ENCODE data around the gene SLC30A10. TPM values are rescaled to one million over a fixed set of nuclear protein-coding genes. Genes with fewer than 3 reads are reported as not detected.
"Not testable (repeated sequence)": the region's sequence is repeated elsewhere in the genome, so short reads cannot be mapped to it uniquely, and the experiment has no call there.

The SLC30A10 gene
- total RNA-seq, 4 donors from 2014 or later = not detected

DNA sequence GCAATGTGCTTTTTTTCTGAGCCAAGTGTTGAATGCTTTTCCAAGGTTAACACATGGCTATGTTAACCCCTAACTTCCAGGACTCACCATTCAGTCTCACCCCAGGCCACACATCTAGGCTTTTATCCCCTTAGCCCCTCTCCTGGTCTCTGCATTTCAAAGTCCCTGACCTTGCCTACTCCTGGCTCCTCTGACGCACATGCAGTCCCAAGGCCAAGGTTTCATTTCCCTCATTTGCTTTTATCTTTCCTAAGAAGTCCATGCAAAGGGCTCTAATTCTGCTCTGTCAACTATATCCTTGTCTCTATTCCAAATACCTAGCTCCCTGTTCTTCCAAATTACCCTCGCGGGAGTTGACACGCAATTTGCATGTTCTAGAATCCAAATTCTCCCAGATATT, 25.4 kb downstream of the SLC30A10 start:
- no peaks in the 10 kb centered on the region for H3K36me3 ChIP-seq
- H3K4me1 ChIP-seq = no peaks in the 10 kb centered on the region
- H3K4me3 ChIP-seq = no peak overlapping the region
- H3K27me3 ChIP-seq = no peaks in the 10 kb centered on the region
- 93% methylated on average over 4 of the region's 4 CpGs; no CpG with 5 or more reads in 1 of the 2 donors for WGBS, 2 donors (ENCODE audit: low coverage in 1 of 2)
- no peak overlapping the region for H3K27ac ChIP-seq
- ATAC-seq = no peak
- TF ChIP-seq POLR2AphosphoS5 (IDR thresholded peaks at IDR 0.05) = no peak
- TF ChIP-seq, protein P1, sequence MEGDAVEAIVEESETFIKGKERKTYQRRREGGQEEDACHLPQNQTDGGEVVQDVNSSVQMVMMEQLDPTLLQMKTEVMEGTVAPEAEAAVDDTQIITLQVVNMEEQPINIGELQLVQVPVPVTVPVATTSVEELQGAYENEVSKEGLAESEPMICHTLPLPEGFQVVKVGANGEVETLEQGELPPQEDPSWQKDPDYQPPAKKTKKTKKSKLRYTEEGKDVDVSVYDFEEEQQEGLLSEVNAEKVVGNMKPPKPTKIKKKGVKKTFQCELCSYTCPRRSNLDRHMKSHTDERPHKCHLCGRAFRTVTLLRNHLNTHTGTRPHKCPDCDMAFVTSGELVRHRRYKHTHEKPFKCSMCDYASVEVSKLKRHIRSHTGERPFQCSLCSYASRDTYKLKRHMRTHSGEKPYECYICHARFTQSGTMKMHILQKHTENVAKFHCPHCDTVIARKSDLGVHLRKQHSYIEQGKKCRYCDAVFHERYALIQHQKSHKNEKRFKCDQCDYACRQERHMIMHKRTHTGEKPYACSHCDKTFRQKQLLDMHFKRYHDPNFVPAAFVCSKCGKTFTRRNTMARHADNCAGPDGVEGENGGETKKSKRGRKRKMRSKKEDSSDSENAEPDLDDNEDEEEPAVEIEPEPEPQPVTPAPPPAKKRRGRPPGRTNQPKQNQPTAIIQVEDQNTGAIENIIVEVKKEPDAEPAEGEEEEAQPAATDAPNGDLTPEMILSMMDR (IDR thresholded peaks at IDR 0.05) = no peak
- no peak for TF ChIP-seq EP300 (IDR thresholded peaks at IDR 0.05)
- TF ChIP-seq POLR2A (IDR thresholded peaks at IDR 0.05) = no peak
- H3K9me3 ChIP-seq = no peaks in the 10 kb centered on the region

DNA sequence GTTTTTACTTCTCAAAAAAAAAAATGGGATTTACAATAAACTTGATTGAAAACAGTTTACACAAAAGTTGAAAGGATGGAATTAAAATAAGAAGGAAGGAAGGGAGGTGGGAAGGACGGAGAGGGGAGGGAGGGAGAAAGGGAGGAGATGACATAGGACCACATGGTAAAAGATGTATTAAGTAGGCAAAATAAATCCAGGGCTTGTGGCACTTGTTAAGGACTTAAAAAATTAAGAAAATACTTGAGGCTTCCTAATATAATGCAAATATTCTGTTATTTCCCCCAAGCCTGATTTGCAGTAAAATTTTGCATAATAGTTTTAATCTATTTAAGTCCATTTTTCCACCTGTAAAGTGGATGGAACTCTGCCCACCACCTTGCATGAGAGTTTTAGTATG, 27.5 kb downstream of the SLC30A10 start:
- TF ChIP-seq POLR2A (IDR thresholded peaks at IDR 0.05) = no peak
- TF ChIP-seq, protein P1 (IDR thresholded peaks at IDR 0.05) = no peak
- no peak for TF ChIP-seq EP300 (IDR thresholded peaks at IDR 0.05)
- TF ChIP-seq POLR2AphosphoS5 (IDR thresholded peaks at IDR 0.05) = no peak
- Histone ChIP-seq H3K9me3 (no peaks in the 10 kb centered on the region), H3K4me1 (no peaks in the 10 kb centered on the region), H3K27me3 (no peaks in the 10 kb centered on the region), H3K4me3 (no peak overlapping the region), H3K36me3 (no peaks in the 10 kb centered on the region), H3K27ac (no peak overlapping the region)
- WGBS, 2 donors (ENCODE audit: low coverage in 1 of 2) = no CpG with 5 or more reads among the region's 1 CpG
- no peak for ATAC-seq

DNA sequence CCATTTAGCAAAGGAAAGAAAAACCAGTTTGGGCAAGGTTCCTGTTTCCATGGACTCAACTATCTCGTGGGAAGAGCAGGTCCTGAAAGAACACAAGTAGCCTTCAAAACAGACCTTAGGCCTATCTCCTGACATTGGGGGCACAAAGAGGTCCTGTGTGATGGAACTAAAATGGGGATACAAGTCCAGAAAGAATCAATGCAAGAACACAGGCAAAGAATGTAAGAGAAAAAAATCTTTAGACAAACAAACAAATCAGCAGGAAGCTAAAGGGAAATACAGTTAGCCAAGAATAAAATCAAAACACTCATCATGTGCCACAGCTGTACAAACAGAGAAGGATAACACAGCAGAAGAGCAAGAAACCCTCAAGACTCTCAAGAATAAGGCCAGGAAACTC, 28.2 kb downstream of the SLC30A10 start:
- TF ChIP-seq, protein P1 (IDR thresholded peaks at IDR 0.05) = no peak
- no peak for TF ChIP-seq POLR2A (IDR thresholded peaks at IDR 0.05)
- no peak for TF ChIP-seq POLR2AphosphoS5 (IDR thresholded peaks at IDR 0.05)
- no peak for TF ChIP-seq EP300 (IDR thresholded peaks at IDR 0.05)
- 25 to 40% methylated on average over 1 of the region's 1 CpG for WGBS, 2 donors (ENCODE audit: low coverage in 1 of 2)
- Histone ChIP-seq H3K4me1 (no peaks in the 10 kb centered on the region), H3K27me3 (no peaks in the 10 kb centered on the region), H3K27ac (no peak overlapping the region), H3K4me3 (no peak overlapping the region), H3K36me3 (no peaks in the 10 kb centered on the region), H3K9me3 (peaks cover 0 to 6% (median 0%) of the 10 kb centered on the region in 3 donors)
- ATAC-seq = no peak

DNA sequence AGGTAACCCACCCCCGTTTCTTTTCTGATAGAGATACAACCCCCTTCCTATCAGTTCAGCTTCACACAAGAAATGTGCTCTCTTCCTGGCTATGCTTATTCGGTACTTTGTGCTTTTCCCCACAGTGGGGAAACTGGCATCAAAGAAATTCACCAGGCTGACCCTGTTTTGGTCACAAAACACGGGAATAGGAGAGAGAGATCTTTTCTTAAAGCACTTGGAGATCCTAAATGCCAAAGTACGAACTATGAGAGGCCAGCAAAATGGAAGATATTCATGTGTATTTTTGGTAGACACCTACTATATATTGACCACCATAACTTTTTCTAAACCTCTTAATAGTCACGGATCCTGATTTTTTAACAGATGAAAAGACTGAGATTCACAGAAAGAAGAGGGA, 30.0 kb downstream of the SLC30A10 start:
- no peaks in the 10 kb centered on the region for H3K27me3 ChIP-seq
- H3K4me1 ChIP-seq = no peaks in the 10 kb centered on the region
- no peak overlapping the region for H3K27ac ChIP-seq
- peaks cover 0 to 8% (median 0%) of the 10 kb centered on the region in 3 donors for H3K9me3 ChIP-seq
- TF ChIP-seq POLR2AphosphoS5 (IDR thresholded peaks at IDR 0.05) (no peak), EP300 (IDR thresholded peaks at IDR 0.05) (no peak), POLR2A (IDR thresholded peaks at IDR 0.05) (no peak)
- TF ChIP-seq, protein P1 (IDR thresholded peaks at IDR 0.05) = no peak
- WGBS, 2 donors (ENCODE audit: low coverage in 1 of 2) = 67 to 71% methylated on average over 1 to 3 of the region's 5 CpGs
- H3K4me3 ChIP-seq = no peak overlapping the region
- no peaks in the 10 kb centered on the region for H3K36me3 ChIP-seq
- no peak for ATAC-seq

DNA sequence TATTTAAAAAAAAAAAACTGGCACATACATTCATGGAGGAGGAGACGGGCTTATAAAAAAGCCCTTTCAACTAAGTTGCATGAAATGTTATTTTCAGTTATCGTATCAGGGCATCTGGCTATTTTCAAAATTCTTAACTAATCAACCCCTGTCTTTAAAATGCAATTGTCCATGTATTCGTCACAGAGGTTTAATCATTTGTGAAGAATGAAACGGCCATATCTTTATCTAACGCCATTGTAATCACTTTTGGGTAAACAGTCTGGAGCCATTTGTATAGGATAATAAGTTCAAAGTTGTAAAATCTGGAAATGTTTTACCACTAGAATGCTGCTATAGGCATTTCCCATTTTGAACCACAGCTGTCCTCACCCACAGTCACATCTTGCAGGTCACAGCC, 30.4 kb downstream of the SLC30A10 start:
- H3K27me3 ChIP-seq = no peaks in the 10 kb centered on the region
- no peaks in the 10 kb centered on the region for H3K4me1 ChIP-seq
- no peak for ATAC-seq
- 18 to 24% methylated on average over 4 to 5 of the region's 5 CpGs for WGBS, 2 donors (ENCODE audit: low coverage in 1 of 2)
- no peaks in the 10 kb centered on the region for H3K36me3 ChIP-seq
- H3K27ac ChIP-seq = no peak overlapping the region
- H3K4me3 ChIP-seq = no peak overlapping the region
- TF ChIP-seq EP300 (IDR thresholded peaks at IDR 0.05) = no peak
- TF ChIP-seq, protein P1 (IDR thresholded peaks at IDR 0.05) = no peak
- no peak for TF ChIP-seq POLR2A (IDR thresholded peaks at IDR 0.05)
- TF ChIP-seq POLR2AphosphoS5 (IDR thresholded peaks at IDR 0.05) = no peak
- peaks cover 0 to 9% (median 0%) of the 10 kb centered on the region in 3 donors for H3K9me3 ChIP-seq

DNA sequence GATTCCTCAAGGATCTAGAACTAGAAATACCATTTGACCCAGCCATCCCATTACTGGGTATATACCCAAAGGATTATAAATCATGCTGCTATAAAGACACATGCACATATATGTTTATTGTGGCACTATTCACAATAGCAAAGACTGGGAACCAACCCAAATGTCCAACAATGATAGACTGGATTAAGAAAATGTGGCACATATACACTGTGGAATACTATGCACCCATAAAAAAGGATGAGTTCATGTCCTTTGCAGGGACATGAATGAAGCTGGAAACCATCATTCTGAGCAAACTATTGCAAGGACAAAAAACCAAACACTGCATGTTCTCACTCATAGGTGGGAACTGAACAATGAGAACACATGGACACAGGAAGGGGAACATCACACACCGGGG, 36.1 kb downstream of the SLC30A10 start:
- not testable (repeated sequence) for H3K9me3 ChIP-seq, H3K27me3 ChIP-seq, H3K27ac ChIP-seq, H3K4me1 ChIP-seq, H3K36me3 ChIP-seq, H3K4me3 ChIP-seq, ATAC-seq
- WGBS, 2 donors (ENCODE audit: low coverage in 1 of 2) = 89 to 100% methylated on average over 1 of the region's 1 CpG

DNA sequence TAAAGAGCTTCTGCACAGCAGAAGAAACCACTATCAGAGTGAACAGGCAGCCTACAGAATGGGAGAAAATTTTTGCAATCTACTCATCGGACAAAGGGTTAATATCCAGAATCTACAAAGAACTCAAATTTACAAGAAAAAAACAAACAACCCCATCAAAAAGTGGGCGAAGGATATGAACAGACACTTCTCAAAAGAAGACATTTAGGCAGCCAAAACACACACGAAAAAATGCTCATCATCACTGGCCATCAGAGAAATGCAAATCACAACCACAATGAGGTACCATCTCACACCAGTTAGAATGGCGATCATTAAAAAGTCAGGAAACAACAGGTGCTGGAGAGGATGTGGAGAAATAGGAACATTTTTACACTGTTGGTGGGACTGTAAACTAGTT, 36.5 kb downstream of the SLC30A10 start:
- not testable (repeated sequence) for H3K27ac ChIP-seq, H3K27me3 ChIP-seq, H3K4me3 ChIP-seq, ATAC-seq, H3K9me3 ChIP-seq, H3K4me1 ChIP-seq, H3K36me3 ChIP-seq
- 74 to 82% methylated on average over 3 to 4 of the region's 4 CpGs for WGBS, 2 donors (ENCODE audit: low coverage in 1 of 2)

DNA sequence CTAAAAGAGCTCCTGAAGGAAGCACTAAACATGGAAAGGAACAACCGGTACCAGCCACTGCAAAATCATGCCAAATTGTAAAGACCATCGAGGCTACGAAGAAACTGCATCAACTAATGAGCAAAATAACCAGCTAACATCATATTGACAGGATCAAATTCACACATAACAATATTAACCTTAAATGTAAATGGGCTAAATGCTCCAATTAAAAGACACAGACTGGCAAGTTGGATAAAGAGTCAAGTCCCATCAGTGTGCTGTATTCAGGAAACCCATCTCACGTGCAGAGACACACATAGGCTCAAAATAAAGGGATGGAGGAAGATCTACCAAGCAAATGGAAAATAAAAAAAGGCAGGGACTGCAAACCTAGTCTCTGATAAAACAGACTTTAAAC, 39.7 kb downstream of the SLC30A10 start:
- not testable (repeated sequence) for H3K4me3 ChIP-seq, H3K36me3 ChIP-seq, H3K4me1 ChIP-seq, H3K9me3 ChIP-seq, H3K27ac ChIP-seq, ATAC-seq, H3K27me3 ChIP-seq
- WGBS, 2 donors (ENCODE audit: low coverage in 1 of 2) = 97 to 98% methylated on average over 3 to 4 of the region's 4 CpGs

Measured in gastroesophageal sphincter (tissue), 4 donors.